Body of pancreas (tissue), 4 donors: ENCODE measurements around the gene SETD5.

Experiments used
- CTCF ChIP-seq, 7 experiments: fragments of 450-650 bp in 4 of 7; fragments of 200-600 bp in 3 of 7; sonication (generic) in 3 of 7; IDR thresholded peaks; one replicate each; pipeline ENCODE4 v1.5.1; 2016 to 2019; ENCODE audit warnings: antibody characterized with exemption in 7 of 7
- POLR2A ChIP-seq, 3 donors: fragments of 450-650 bp; IDR thresholded peaks; one replicate each; pipeline ENCODE4 v1.6.1; 2016; ENCODE audit warnings: antibody characterized with exemption in 3 of 3, mild to moderate bottlenecking in 2 of 3

- no peak for TF ChIP-seq CTCF (IDR thresholded peaks at IDR 0.05)
- no peak for TF ChIP-seq POLR2A (IDR thresholded peaks at IDR 0.05)
Measured at GRCh38 chr3:9386501-9387321, 10.7 kb upstream of the SETD5 start.
